H1 (cell line): ENCODE measurements around the gene NXPE1. TPM values are rescaled to one million over a fixed set of nuclear protein-coding genes. Genes with fewer than 3 reads are reported as not detected.

ENCODE experiments used
- CTCF ChIA-PET: fragments of 300-600 bp; sonication (Branson Sonifier 250); formaldehyde crosslinking; loops from one replicate; lab custom pipeline; 2021; ENCODE audit not compliant: partially characterized antibody; lab: Charles Lee
- POLR2A ChIA-PET: fragments of 300-600 bp; sonication (Branson Sonifier 250); formaldehyde crosslinking; loops from one replicate; lab custom pipeline; 2021; ENCODE audit warnings: inconsistent platforms; ENCODE audit not compliant: partially characterized antibody; lab: Charles Lee
- DNase-seq, 2 experiments: peaks; one replicate each; pipeline versions ENCODE4 v3.0.0 to v3.0.0-alpha.2; 2010 to 2022; ENCODE audit warnings: low spot score in 2 of 2, low read depth in 1 of 2, mixed read lengths in 1 of 2
- FAIRE-seq: peaks from 2 replicates; lab custom pipeline; 2011; peaks lifted over from hg19 to GRCh38; lab: Jason Lieb, UNC
- H2AFZ ChIP-seq: 2 replicates; pipeline ENCODE4 v1.8.1; 2012; ENCODE audit warnings: low read length, inconsistent platforms
- H2AK5ac ChIP-seq: 2 replicates; pipeline ENCODE4 v1.6.1; 2013; ENCODE audit warnings: low read depth, low read length
- H2BK120ac ChIP-seq: replicated peaks from 2 replicates; pipeline ENCODE3; 2013; ENCODE audit warnings: low read depth, low read length, inconsistent platforms
- H2BK12ac ChIP-seq: 2 replicates; pipeline ENCODE4 v1.6.1; 2013; ENCODE audit warnings: low read depth, low read length
- H2BK15ac ChIP-seq: 2 replicates; pipeline ENCODE4 v1.6.1; 2013; ENCODE audit warnings: low read length
- H2BK20ac ChIP-seq: 2 replicates; pipeline ENCODE4 v1.6.1; 2013; ENCODE audit warnings: low read length
- H2BK5ac ChIP-seq: 2 replicates; pipeline ENCODE4 v1.6.1; 2013; ENCODE audit warnings: low read depth, low read length
- H3K14ac ChIP-seq: 2 replicates; pipeline ENCODE4 v1.6.1; 2013; ENCODE audit warnings: inconsistent platforms; ENCODE audit not compliant: insufficient read length
- H3K18ac ChIP-seq: 2 replicates; pipeline ENCODE4 v1.6.1; 2013; ENCODE audit warnings: low read length; ENCODE audit errors: extremely low read depth
- H3K23ac ChIP-seq: 2 replicates; pipeline ENCODE4 v1.6.1; 2013; ENCODE audit warnings: inconsistent platforms; ENCODE audit not compliant: insufficient read length
- H3K23me2 ChIP-seq: 2 replicates; pipeline ENCODE4 v1.6.1; 2013; ENCODE audit warnings: low read depth, low read length
- H3K27ac ChIP-seq: 2 replicates; pipeline ENCODE4 v1.6.1; 2011; ENCODE audit warnings: low read depth, low read length, inconsistent platforms
- H3K27me3 ChIP-seq, 4 experiments: replicated peaks in 1 of 4; 1 replicate in 1 of 4; 2 replicates in 3 of 4; pipeline versions ENCODE4 v1.6.1 to v1.8.1; 2011 to 2013; ENCODE audit warnings: low read length in 3 of 4, mild to moderate bottlenecking in 3 of 4, inconsistent platforms in 2 of 4, mixed read lengths in 2 of 4, moderate library complexity in 1 of 4; ENCODE audit not compliant: control insufficient read depth in 3 of 4, insufficient read depth in 3 of 4; ENCODE audit errors: extremely low read depth in 1 of 4
- H3K36me3 ChIP-seq, 4 experiments: 2 replicates each; pipeline versions ENCODE4 v1.6.1 to v1.8.1; 2011 to 2013; ENCODE audit warnings: mild to moderate bottlenecking in 4 of 4, low read length in 3 of 4, moderate library complexity in 2 of 4, control low read depth in 1 of 4, inconsistent platforms in 1 of 4; ENCODE audit not compliant: insufficient read depth in 4 of 4, control insufficient read depth in 2 of 4
- H3K4ac ChIP-seq: replicated peaks from 2 replicates; pipeline ENCODE3; 2013; ENCODE audit warnings: low read length, low read depth, mixed read lengths, inconsistent platforms; ENCODE audit not compliant: insufficient read length
- H3K4me1 ChIP-seq, 4 experiments: replicated peaks in 1 of 4; 1 replicate in 1 of 4; 2 replicates in 3 of 4; pipeline versions ENCODE4 v1.6.1 to v1.8.1; 2011 to 2013; ENCODE audit warnings: low read length in 3 of 4, inconsistent platforms in 2 of 4, mixed read lengths in 1 of 4; ENCODE audit not compliant: insufficient read depth in 4 of 4, control insufficient read depth in 3 of 4
- H3K4me2 ChIP-seq, 2 experiments: 2 replicates each; pipeline versions ENCODE4 v1.6.1 to v1.8.1; 2011 to 2013; ENCODE audit warnings: low read depth in 2 of 2, low read length in 2 of 2, control low read depth in 1 of 2, inconsistent platforms in 1 of 2, mild to moderate bottlenecking in 1 of 2; ENCODE audit not compliant: insufficient read depth in 1 of 2
- H3K4me3 ChIP-seq, 4 experiments: fragments of 200-600, 300-600 bp in 1 of 4; sonication (generic), shearing (Covaris generic), sonication (Bioruptor Twin) in 1 of 4; 2 replicates each; pipeline versions ENCODE4 v1.5.1 to v1.8.1; 2011 to 2016; ENCODE audit warnings: low read length in 4 of 4, low read depth in 3 of 4, control low read depth in 2 of 4, inconsistent platforms in 2 of 4, mild to moderate bottlenecking in 2 of 4, mixed read lengths in 1 of 4, moderate library complexity in 1 of 4; ENCODE audit not compliant: insufficient read depth in 2 of 4; ENCODE audit errors: extremely low read depth in 1 of 4
- H3K56ac ChIP-seq: replicated peaks from 2 replicates; pipeline ENCODE3; 2013; ENCODE audit warnings: low read depth, mild to moderate bottlenecking, mixed read lengths, low read length, inconsistent platforms; ENCODE audit not compliant: insufficient read length
- H3K79me1 ChIP-seq: 2 replicates; pipeline ENCODE4 v1.6.1; 2013; ENCODE audit warnings: low read depth, low read length, control low read depth
- H3K79me2 ChIP-seq, 2 experiments: 2 replicates each; pipeline versions ENCODE4 v1.6.1 to v1.8.1; 2012 to 2013; ENCODE audit warnings: low read length in 2 of 2, mild to moderate bottlenecking in 2 of 2, inconsistent platforms in 1 of 2; ENCODE audit not compliant: insufficient read depth in 2 of 2, control insufficient read depth in 1 of 2
- H3K9ac ChIP-seq, 4 experiments: replicated peaks in 1 of 4; 1 replicate in 1 of 4; 2 replicates in 3 of 4; pipeline versions ENCODE4 v1.6.1 to v1.8.1; 2011 to 2013; ENCODE audit warnings: low read depth in 3 of 4, low read length in 3 of 4, control low read depth in 2 of 4, mild to moderate bottlenecking in 2 of 4, moderate library complexity in 2 of 4, inconsistent platforms in 1 of 4; ENCODE audit errors: extremely low read depth in 1 of 4
- H3K9me3 ChIP-seq, 2 experiments: 2 replicates each; pipeline versions ENCODE4 v1.6.1 to v1.8.1; 2012 to 2013; ENCODE audit warnings: mild to moderate bottlenecking in 2 of 2, moderate library complexity in 2 of 2, control low read depth in 1 of 2, inconsistent platforms in 1 of 2, low read depth in 1 of 2, low read length in 1 of 2, mixed read lengths in 1 of 2; ENCODE audit not compliant: insufficient read depth in 2 of 2
- H4K20me1 ChIP-seq, 2 experiments: replicated peaks in 1 of 2; 2 replicates each; pipeline versions ENCODE3 to v1.8.1; 2011 to 2013; ENCODE audit warnings: inconsistent platforms in 2 of 2, low read length in 2 of 2, mild to moderate bottlenecking in 1 of 2; ENCODE audit not compliant: insufficient read depth in 2 of 2, control insufficient read depth in 1 of 2
- H4K5ac ChIP-seq: 2 replicates; pipeline ENCODE4 v1.6.1; 2013; ENCODE audit warnings: low read length, low read depth, mixed read lengths, inconsistent platforms; ENCODE audit not compliant: insufficient read length
- H4K8ac ChIP-seq: 2 replicates; pipeline ENCODE4 v1.8.0; 2013; ENCODE audit warnings: mild to moderate bottlenecking, moderate library complexity, low read length, inconsistent platforms; ENCODE audit not compliant: insufficient read depth; ENCODE audit errors: extremely low read depth
- H4K91ac ChIP-seq: replicated peaks from 2 replicates; pipeline ENCODE3; 2013; ENCODE audit warnings: low read length, mixed read lengths, inconsistent platforms; ENCODE audit not compliant: insufficient read length
- CBX5 ChIP-seq: fragments of 300-800, 300-1000 bp; sonication (generic); IDR thresholded peaks from 2 replicates; pipeline ENCODE4 v1.7.1; 2016; ENCODE audit warnings: antibody characterized with exemption, low read length, low read depth
- JUND ChIP-seq: IDR thresholded peaks from 2 replicates; pipeline ENCODE4 v1.6.1; 2011; ENCODE audit warnings: mild to moderate bottlenecking, improper control_type of control experiment, low read length
- RAD21 ChIP-seq, 2 experiments: IDR thresholded peaks in 1 of 2; conservative IDR thresholded peaks in 1 of 2; 2 replicates each; pipeline ENCODE4 v1.6.1; 2011; ENCODE audit warnings: low read depth in 2 of 2, low read length in 2 of 2, improper control_type of control experiment in 1 of 2, inconsistent platforms in 1 of 2, mild to moderate bottlenecking in 1 of 2, moderate library complexity in 1 of 2
- WGBS, 2 experiments: shearing (Covaris generic) in 1 of 2; methylation state at CpG; one replicate each; pipeline versions ENCODE4 v1.1.6 to v1.1.7; 2013 to 2015; ENCODE audit warnings: low lambda C conversion rate in 2 of 2, mixed read lengths in 2 of 2, inconsistent platforms in 1 of 2, low coverage in 1 of 2, missing lambda C conversion rate in 1 of 2; ENCODE audit not compliant: insufficient replicate concordance in 2 of 2, insufficient coverage in 1 of 2, insufficient read length in 1 of 2; ENCODE audit errors: extremely low coverage in 1 of 2, missing lambda C conversion rate in 1 of 2; 5-methylcytosine and 5-hydroxymethylcytosine counted together
- polyA plus RNA-seq, 7 experiments: library from polyadenylated mRNA; depleted of rRNA in 3 of 7; stranded (reverse) in 5 of 7; unstranded in 2 of 7; fragments of >200 nt in 5 of 7; fragments of 200-250 nt in 2 of 7; gene quantifications; 1 replicate in 5 of 7; 2 replicates in 1 of 7; 4 replicates in 1 of 7; pipeline versions ENCODE4 v1.2.1 to v1.2.3, GENCODE V29; 2011 to 2013; ENCODE audit warnings: missing spikeins in 2 of 7, mixed read lengths in 2 of 7
- total RNA-seq: library from RNA; stranded (reverse); fragmentation: NEBNext Ultra II Directional; extraction: Animal tissue kit (Norgen Biotek cat#: 25700); gene quantifications from 2 replicates; pipeline ENCODE4 v1.2.1, GENCODE V29; 2021

NXPE1 gene
- total and polyA plus RNA-seq, 2 of the 8 experiments (the other 6 are each of a cell fraction or from before 2014, with no cell fraction given) = not detected

GRCh38 chr11:114496915-114497314, 62.8 kb downstream of the NXPE1 start:
- no peaks in the 10 kb centered on the region for H3K79me1 ChIP-seq
- no peaks in the 10 kb centered on the region for H3K23me2 ChIP-seq
- H2BK120ac ChIP-seq = no peak overlapping the region
- no peak overlapping the region for H3K23ac ChIP-seq
- H4K8ac ChIP-seq = no peak overlapping the region
- no peaks in the 10 kb centered on the region for H3K36me3 ChIP-seq
- WGBS, 2 experiments = 81% methylated on average over 3 of the region's 3 CpGs; no CpG with 5 or more reads in 1 of the 2 experiments
- H4K20me1 ChIP-seq = no peaks in the 10 kb centered on the region
- no peak overlapping the region for H2AFZ ChIP-seq
- FAIRE-seq = no peak
- no peak for DNase-seq
- H3K56ac ChIP-seq = no peak overlapping the region
- no peak overlapping the region for H2BK15ac ChIP-seq
- H3K27me3 ChIP-seq = no peaks in the 10 kb centered on the region
- no peak overlapping the region for H3K4me2 ChIP-seq
- H3K79me2 ChIP-seq = no peaks in the 10 kb centered on the region
- ChIA-PET POLR2A (no interaction called here), CTCF (interaction anchor here (0.8 kb wide), 1 partner anchor 59 kb away, joined by 3 read pairs; no protein-coding TSS in a partner anchor)
- H2BK20ac ChIP-seq = no peak overlapping the region
- TF ChIP-seq CBX5 (no peak), JUND (no peak), RAD21 (IDR thresholded peaks at IDR 0.05 in 1 of 2, conservative IDR thresholded peaks at IDR 0.05 in 1 of 2; ENCODE audit: low read depth in 2 of 2, low read length in 2 of 2) (peak; percentile 8 to 32; a peak in 3 of 4 replicates)
- no peak overlapping the region for H2BK5ac ChIP-seq
- H3K4me3 ChIP-seq = no peak overlapping the region
- 0 out of 7 replicates have a peak, but pooled peaks cover 0 to 2% (median 0%) of the 10 kb centered on the region in 4 experiments for H3K4me1 ChIP-seq
- no peak overlapping the region for H3K27ac ChIP-seq
- no peak overlapping the region for H2BK12ac ChIP-seq
- H2AK5ac ChIP-seq = no peak overlapping the region
- H3K9me3 ChIP-seq = no peaks in the 10 kb centered on the region
- no peak overlapping the region for H3K14ac ChIP-seq
- no peak overlapping the region for H3K9ac ChIP-seq
- no peak overlapping the region for H4K5ac ChIP-seq
- H4K91ac ChIP-seq = no peak overlapping the region
- H3K4ac ChIP-seq = no peak overlapping the region
- H3K18ac ChIP-seq = no peak overlapping the region
